Activated naive CD8-positive, alpha-beta T cell (primary cell): ENCODE measurements around the gene RTCB.

Experiments
- H3K27ac Mint-ChIP-seq: one replicate; pipeline ENCODE4 v1.8.0; 2021; ENCODE audit warnings: mixed read lengths
- H3K27me3 Mint-ChIP-seq: one replicate; pipeline ENCODE4 v1.8.0; 2021; ENCODE audit warnings: mixed read lengths
- H3K36me3 Mint-ChIP-seq: one replicate; pipeline ENCODE4 v1.8.0; 2021; ENCODE audit warnings: mixed read lengths
- H3K4me1 Mint-ChIP-seq: one replicate; pipeline ENCODE4 v1.8.0; 2021; ENCODE audit warnings: low read depth, mixed read lengths
- H3K4me3 Mint-ChIP-seq: one replicate; pipeline ENCODE4 v1.8.0; 2021; ENCODE audit warnings: mild to moderate bottlenecking, mixed read lengths
- H3K9me3 Mint-ChIP-seq: one replicate; pipeline ENCODE4 v1.8.0; 2021; ENCODE audit warnings: low read depth, mixed read lengths

Gene RTCB

DNA sequence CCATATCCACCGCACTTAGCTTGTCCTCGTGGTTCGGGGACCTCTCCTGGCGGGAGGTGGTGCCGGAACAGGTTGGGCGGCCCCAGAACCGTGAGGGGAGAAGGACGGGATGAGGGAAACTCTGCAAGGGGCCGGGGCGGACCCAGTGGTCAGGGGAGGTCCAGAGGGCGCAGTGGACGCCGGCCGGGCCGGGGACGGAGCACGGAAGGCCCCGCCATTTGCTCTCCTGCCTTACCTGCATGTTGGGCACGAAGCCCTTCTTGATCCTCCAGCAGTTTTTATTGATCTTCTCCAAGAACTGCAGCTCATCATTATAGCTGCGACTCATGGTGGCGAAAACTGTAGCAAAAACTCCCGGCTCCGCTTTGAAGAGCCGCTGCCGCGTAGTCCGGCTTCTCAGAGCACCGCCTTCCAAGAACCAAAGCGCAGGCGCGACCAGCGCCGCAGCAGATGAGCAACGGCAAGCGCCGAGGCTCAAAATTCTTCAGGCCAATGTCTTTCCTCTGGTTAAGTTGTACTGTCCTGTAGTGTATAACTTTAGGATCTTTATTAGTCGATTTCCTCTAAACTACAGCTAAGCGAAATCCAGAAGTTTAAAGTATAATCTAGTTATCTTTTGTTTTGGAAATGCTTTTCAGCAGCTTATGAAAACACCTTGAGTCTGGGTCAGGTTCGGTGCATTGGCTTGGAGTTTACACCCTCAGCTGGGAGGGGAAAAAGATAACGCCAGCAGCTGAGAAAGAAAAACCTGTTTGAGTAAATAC lies at the start of gene RTCB:
RTCB (minus strand) TSS at position 419 of the 764 bp plus-strand sequence; CDS start at position 328, 91 bp downstream.
- no peaks in the 10 kb centered on the region for H3K9me3 Mint-ChIP-seq
- H3K4me1 Mint-ChIP-seq: peaks cover 54% of the 10 kb centered on the region
- H3K4me3 Mint-ChIP-seq: peak within 1 kb of the TSS; percentile 98
- H3K27me3 Mint-ChIP-seq: peaks cover 2% of the 10 kb centered on the region
- H3K27ac Mint-ChIP-seq: peak within 1 kb of the TSS; percentile 98
- peaks cover 6% of the 10 kb centered on the region for H3K36me3 Mint-ChIP-seq

DNA sequence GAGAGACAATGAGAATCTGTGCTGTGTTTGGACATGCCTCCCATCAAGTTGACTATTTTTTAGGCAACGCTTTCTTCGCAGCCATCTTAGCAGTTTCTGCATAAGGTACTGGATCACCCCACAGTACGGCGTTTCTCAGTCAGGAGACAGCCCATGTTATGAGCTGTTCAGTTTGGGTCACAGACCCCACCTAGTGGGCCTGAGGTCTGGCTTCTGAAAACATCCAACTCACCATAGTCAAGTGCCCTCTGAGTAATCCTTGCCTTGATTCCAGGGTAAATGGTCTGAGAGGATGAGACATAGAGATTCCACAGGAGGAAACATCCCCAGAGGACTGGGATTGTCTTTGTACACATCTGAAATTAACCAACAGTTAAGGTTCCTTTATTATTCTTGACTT lies 45.0 kb upstream of the RTCB start:
- no peak overlapping the region for H3K4me3 Mint-ChIP-seq
- H3K27me3 Mint-ChIP-seq: peaks cover 30% of the 10 kb centered on the region

DNA sequence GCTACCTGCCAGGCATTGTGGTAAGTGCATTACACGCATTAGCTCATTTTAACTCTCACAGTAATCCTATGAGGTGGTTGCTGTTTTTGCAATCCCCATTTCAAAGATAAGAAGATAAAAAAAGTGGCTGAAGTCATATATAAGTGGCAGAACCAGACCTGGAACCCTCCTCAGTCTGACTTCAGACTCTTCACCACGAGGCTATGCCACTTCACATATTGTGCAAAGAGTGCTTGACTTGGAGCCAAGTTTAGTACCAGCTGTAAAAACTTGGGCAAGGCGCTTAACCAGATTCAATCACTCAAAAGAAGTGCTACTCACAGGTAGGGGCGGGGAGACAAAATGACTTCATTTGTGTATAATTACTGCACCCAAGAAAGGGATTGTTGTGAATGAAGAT lies 36.9 kb upstream of the RTCB start:
- no peaks in the 10 kb centered on the region for H3K9me3 Mint-ChIP-seq
- no peaks in the 10 kb centered on the region for H3K36me3 Mint-ChIP-seq
- H3K4me1 Mint-ChIP-seq: no peaks in the 10 kb centered on the region
- no peak overlapping the region for H3K27ac Mint-ChIP-seq
- H3K27me3 Mint-ChIP-seq: peaks cover 9% of the 10 kb centered on the region
- no peak overlapping the region for H3K4me3 Mint-ChIP-seq

More for the DNA sequence above, 45.0 kb upstream of the RTCB start:
- Mint-ChIP-seq H3K4me1 (no peaks in the 10 kb centered on the region), H3K36me3 (no peaks in the 10 kb centered on the region), H3K27ac (no peak overlapping the region), H3K9me3 (no peaks in the 10 kb centered on the region)

DNA sequence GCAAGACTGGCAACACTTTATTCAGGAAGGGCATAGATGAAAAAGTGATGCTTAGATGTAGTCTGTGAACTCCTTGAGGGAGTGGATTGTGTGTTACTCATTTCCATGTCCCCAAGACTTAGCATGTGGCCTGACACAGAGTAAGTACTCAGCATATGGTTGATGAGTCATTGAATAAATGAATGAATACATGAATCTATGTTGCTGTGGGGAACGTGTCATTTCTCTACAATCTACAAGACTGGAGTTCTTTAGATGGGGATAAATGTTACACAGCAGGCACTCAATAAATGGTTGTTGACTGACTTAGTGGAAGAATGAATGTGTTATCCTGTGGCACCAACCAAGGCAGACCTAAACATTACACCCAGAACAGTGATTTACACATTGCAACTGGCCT lies 34.3 kb upstream of the RTCB start:
- H3K9me3 Mint-ChIP-seq: no peaks in the 10 kb centered on the region
- no peaks in the 10 kb centered on the region for H3K4me1 Mint-ChIP-seq
- no peak overlapping the region for H3K27ac Mint-ChIP-seq
- peaks cover 9% of the 10 kb centered on the region for H3K27me3 Mint-ChIP-seq
- no peaks in the 10 kb centered on the region for H3K36me3 Mint-ChIP-seq
- H3K4me3 Mint-ChIP-seq: no peak overlapping the region

DNA sequence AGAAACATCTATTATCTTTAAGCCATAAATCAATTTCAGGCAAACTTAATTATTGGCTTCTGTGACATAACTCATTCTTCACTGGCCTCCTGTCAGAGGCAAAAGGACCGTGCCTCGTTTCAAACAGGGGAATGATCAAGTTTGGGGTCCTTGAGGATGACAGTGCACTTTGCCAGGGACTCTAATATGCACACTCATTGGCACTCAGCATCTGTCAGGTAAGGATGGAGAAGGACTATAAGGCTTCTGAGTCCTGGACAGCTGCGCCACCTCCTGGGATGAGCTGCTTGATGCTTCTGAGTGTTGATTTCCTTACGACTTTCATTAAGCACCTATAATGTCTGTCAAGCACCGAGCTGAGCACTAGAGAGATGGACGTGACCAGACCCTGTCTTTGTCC lies 32.0 kb upstream of the RTCB start:
- no peaks in the 10 kb centered on the region for H3K4me1 Mint-ChIP-seq
- H3K9me3 Mint-ChIP-seq: no peaks in the 10 kb centered on the region
- no peaks in the 10 kb centered on the region for H3K36me3 Mint-ChIP-seq
- peaks cover 5% of the 10 kb centered on the region for H3K27me3 Mint-ChIP-seq
- no peak overlapping the region for H3K27ac Mint-ChIP-seq
- no peak overlapping the region for H3K4me3 Mint-ChIP-seq

DNA sequence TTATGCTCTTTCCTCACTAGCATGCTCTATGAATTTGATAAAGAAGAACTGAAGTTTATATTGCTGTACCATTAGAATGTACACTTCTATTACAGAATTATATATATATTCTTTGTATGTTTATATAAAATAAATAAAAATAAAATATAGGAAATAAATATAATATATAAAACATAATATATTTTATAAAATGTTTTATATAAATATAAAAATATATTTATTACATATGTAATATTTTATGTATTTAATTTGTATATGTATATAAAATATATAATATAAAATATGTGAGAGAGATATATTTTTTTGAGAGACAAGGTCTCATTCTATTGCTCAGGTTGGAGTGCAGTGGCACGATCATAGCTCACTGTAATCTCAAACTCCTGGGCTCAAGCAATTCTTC lies 18.3 kb upstream of the RTCB start:
- Mint-ChIP-seq H3K27ac (no peak overlapping the region), H3K27me3 (peaks cover 2% of the 10 kb centered on the region), H3K9me3 (no peaks in the 10 kb centered on the region), H3K4me3 (no peak overlapping the region), H3K4me1 (no peaks in the 10 kb centered on the region), H3K36me3 (no peaks in the 10 kb centered on the region)

DNA sequence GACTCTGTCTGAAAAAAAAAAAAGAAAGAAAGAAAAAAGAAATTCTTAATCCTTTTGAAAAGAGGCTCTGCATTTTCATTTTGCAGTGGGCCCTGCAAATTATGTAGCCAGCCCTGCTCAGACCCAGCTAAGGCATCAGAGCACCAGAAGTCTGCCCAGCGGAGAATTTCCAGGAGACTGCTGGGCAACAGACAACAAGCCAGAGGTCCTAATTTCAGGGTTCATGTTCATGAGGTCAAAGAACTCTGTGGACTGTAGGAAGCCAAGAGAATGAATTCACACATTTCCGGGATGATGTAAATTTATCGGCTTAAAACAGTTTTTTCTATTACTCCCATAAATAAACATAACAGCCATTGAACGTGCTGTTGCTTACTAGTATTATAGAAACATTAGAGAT lies 14.8 kb upstream of the RTCB start:
- no peak overlapping the region for H3K4me3 Mint-ChIP-seq
- no peaks in the 10 kb centered on the region for H3K36me3 Mint-ChIP-seq
- no peak overlapping the region for H3K27ac Mint-ChIP-seq
- peaks cover 8% of the 10 kb centered on the region for H3K27me3 Mint-ChIP-seq
- H3K9me3 Mint-ChIP-seq: no peaks in the 10 kb centered on the region
- no peaks in the 10 kb centered on the region for H3K4me1 Mint-ChIP-seq

DNA sequence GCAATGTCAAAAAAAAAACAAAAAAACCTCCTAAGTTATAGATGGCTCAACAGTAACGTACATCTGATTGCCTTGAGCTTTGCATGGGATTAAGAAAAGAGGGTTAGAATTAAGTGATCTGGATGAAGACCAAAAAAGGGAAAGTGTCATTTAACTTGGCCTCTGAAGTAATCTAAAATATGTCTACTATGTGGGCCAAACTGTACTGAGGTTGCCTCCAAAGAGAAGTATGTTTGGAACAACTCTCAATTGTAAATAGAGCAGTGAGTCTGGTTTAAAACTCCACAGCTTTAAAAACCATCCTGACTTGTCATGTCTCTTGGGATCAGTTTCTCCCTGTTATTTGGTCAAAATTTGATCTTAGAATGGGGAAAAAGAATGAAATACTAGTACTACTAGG lies 11.6 kb upstream of the RTCB start:
- H3K36me3 Mint-ChIP-seq: no peaks in the 10 kb centered on the region
- H3K9me3 Mint-ChIP-seq: no peaks in the 10 kb centered on the region

DNA sequence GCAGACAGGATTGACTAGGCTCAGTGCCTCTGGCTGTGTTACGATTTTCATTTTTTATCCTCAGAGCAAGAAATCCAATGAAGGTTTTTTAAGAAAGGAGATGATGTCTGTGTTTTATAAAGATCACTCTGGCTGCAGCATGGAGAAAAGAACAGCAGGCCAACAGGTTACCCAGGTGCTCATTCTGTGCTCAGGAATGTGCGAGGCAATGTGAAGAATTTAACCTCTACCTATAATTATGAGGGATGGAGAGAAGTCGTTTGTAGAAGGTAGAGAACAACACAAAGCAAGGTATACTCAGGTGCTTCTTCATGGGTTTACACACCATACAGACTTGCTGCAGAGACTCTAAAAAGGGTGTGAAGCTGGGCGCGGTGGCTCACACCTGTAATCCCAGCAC lies 10.0 kb upstream of the RTCB start:
- Mint-ChIP-seq H3K27me3 (peaks cover 25% of the 10 kb centered on the region), H3K36me3 (no peaks in the 10 kb centered on the region), H3K4me1 (peaks cover 2% of the 10 kb centered on the region), H3K27ac (no peak overlapping the region), H3K9me3 (no peaks in the 10 kb centered on the region), H3K4me3 (no peak overlapping the region)

More for the DNA sequence above, 11.6 kb upstream of the RTCB start:
- peaks cover 21% of the 10 kb centered on the region for H3K27me3 Mint-ChIP-seq
- H3K27ac Mint-ChIP-seq: no peak overlapping the region
- no peak overlapping the region for H3K4me3 Mint-ChIP-seq
- peaks cover 2% of the 10 kb centered on the region for H3K4me1 Mint-ChIP-seq

DNA sequence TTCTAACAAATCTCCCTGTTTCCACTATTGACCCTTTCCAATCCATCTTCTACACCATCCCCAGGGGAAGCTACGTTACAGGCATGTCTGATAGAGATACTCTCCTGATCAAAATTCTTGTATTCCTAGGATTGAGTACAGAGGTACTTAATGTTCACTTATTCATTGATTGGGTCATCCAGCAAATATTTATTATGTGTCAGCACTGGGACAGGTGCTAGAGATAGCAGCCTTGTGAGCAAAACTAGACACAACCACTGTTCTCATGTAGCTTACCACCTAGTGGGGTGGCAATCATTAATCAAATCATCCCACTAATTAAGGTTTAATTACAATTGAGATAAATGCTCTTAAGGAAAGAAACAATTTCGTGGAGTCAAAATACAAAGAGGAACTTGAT lies 9.4 kb upstream of the RTCB start:
- Mint-ChIP-seq H3K4me3 (no peak overlapping the region), H3K9me3 (no peaks in the 10 kb centered on the region), H3K36me3 (no peaks in the 10 kb centered on the region), H3K27me3 (peaks cover 27% of the 10 kb centered on the region), H3K27ac (no peak overlapping the region), H3K4me1 (peaks cover 2% of the 10 kb centered on the region)

DNA sequence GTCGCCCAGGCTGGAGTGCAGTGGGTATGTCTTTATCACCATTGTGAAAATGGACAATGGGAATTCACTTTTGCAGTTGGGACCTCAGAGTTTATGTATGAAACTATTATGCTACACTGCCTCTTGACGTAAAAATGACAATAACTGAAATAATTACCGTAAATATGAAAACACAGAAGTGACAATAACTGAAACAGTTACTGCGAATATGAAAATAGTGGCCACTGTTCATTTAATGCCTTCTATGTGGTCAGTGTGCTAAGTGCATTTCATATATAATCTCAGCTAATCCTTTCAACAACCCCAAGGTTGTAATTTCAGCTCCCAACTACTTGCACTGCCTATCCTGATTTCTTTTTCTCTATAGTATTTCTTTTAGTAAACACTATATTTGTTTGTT lies 5.9 kb upstream of the RTCB start:
- H3K27ac Mint-ChIP-seq: no peak overlapping the region
- H3K4me1 Mint-ChIP-seq: peaks cover 5% of the 10 kb centered on the region
- H3K9me3 Mint-ChIP-seq: no peaks in the 10 kb centered on the region
- peaks cover 22% of the 10 kb centered on the region for H3K27me3 Mint-ChIP-seq
- H3K36me3 Mint-ChIP-seq: no peaks in the 10 kb centered on the region
- no peak overlapping the region for H3K4me3 Mint-ChIP-seq

DNA sequence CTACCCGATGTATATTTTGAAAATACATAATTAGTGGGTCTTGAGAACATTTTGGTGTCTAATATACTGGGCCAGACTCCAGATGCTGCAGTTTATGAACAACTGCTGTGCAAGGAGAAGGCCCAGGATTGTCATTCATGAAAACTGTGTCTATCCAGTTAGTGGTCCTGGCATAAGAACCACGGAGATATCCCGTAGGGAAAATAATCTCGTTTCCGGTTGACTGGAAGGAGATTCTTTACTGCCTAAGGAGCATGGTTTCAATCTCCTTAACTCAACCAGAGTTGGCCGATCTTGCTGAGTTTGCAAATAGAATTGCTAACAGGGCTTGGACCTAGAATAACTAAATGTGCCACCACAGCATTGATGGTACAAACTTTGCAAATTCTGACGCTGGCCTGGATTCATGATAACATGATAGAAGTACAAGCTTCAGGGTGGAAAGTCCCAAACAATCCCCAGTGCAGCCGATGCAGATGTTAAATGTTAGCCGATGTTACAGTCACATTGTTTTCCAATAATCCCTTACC lies 4.6 kb upstream of the RTCB start:
- H3K4me3 Mint-ChIP-seq: no peak overlapping the region
- H3K27ac Mint-ChIP-seq: no peak overlapping the region
- H3K36me3 Mint-ChIP-seq: no peaks in the 10 kb centered on the region
- H3K27me3 Mint-ChIP-seq: peaks cover 17% of the 10 kb centered on the region
- H3K4me1 Mint-ChIP-seq: peaks cover 15% of the 10 kb centered on the region
- H3K9me3 Mint-ChIP-seq: no peaks in the 10 kb centered on the region

DNA sequence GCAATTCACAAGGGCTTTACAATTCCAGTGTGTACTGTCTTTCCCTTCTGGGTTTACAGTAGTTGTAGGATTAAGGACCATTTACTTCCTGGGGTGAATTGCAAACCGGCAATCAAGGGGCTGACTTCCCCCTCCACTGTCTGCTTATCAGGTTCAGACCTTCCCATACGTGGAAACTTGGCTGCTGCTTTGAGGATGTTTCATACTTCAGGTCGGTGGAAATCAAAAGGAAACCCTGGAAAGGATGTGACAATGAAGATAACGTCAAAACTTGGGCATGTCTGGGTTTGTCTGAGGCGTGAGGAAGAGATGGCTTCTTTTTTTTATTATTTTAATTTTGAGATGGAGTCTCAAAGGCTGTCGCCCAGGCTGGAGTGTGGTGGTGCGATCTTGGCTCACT lies 2.1 kb upstream of the RTCB start:
- H3K4me1 Mint-ChIP-seq: peaks cover 35% of the 10 kb centered on the region
- H3K36me3 Mint-ChIP-seq: no peaks in the 10 kb centered on the region
- no peaks in the 10 kb centered on the region for H3K9me3 Mint-ChIP-seq
- H3K27me3 Mint-ChIP-seq: peaks cover 7% of the 10 kb centered on the region
- H3K4me3 Mint-ChIP-seq: no peak overlapping the region
- H3K27ac Mint-ChIP-seq: no peak overlapping the region

DNA sequence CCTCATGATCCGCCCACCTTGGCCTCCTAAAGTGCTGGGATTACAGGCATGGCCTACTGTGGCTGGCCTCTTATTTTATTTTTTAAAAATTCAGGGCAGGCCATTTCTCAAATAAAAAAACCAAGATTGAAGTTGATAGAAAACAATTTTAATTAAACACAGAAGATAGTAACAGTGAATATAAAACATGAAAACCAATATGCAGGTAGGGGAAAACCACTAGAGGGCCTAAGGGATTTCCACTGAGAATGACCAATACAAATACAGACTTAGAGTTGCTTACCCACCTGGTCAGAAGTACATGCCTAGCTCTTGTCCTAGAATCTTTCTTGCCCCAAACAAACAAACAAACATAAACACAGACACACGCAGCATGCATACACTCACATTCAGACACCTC lies 1.7 kb upstream of the RTCB start:
- peaks cover 6% of the 10 kb centered on the region for H3K27me3 Mint-ChIP-seq
- peaks cover 39% of the 10 kb centered on the region for H3K4me1 Mint-ChIP-seq
- H3K36me3 Mint-ChIP-seq: peaks cover 3% of the 10 kb centered on the region
- no peaks in the 10 kb centered on the region for H3K9me3 Mint-ChIP-seq
- H3K4me3 Mint-ChIP-seq: no peak overlapping the region
- H3K27ac Mint-ChIP-seq: no peak overlapping the region

DNA sequence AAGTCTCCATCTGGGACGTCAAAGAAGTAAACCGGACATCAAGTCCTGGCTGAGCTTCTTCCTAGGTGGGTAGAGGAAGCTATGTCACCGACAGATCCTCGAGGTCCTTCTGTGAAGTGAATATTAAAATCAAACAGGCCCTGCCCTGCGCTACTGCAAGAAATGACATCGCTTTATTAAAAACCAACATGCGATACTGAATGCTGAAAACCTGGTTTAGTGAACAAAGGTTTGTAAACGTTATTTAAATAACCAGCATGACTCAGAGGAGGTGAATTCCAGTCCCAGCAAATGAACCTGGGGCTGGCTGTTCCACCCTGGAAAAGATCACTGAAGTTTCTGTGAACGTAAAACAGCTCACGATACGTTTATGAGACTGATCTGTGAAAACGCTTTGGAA lies 645 bp downstream of the RTCB start:
- H3K27me3 Mint-ChIP-seq: no peaks in the 10 kb centered on the region
- no peaks in the 10 kb centered on the region for H3K9me3 Mint-ChIP-seq

DNA sequence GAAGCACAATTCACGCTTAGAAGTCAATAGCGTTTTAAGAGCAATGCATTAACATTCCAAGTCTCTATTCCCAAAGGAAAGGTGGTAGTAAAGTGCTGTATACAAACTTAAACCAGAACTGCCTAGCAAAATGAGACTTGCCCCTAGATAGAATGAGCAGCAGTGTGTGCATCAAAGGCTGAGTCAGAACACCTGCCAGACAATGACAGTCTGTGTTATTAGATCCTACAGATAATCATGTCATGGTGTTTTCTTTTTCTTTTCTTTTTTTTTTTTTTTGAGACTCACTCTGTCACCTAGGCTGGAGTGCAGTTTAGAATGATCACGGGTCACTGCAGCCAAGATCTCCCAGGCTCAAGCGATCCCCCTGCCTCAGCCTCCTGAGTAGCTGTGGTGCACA lies 1.6 kb downstream of the RTCB start:
- no peaks in the 10 kb centered on the region for H3K9me3 Mint-ChIP-seq
- H3K4me3 Mint-ChIP-seq: peak overlapping the region; percentile 98
- no peaks in the 10 kb centered on the region for H3K27me3 Mint-ChIP-seq
- peaks cover 6% of the 10 kb centered on the region for H3K36me3 Mint-ChIP-seq
- peak overlapping the region; percentile 98 for H3K27ac Mint-ChIP-seq
- peaks cover 54% of the 10 kb centered on the region for H3K4me1 Mint-ChIP-seq

More for the DNA sequence above, 645 bp downstream of the RTCB start:
- peak overlapping the region; percentile 98 for H3K27ac Mint-ChIP-seq
- peaks cover 54% of the 10 kb centered on the region for H3K4me1 Mint-ChIP-seq
- H3K4me3 Mint-ChIP-seq: peak overlapping the region; percentile 98
- peaks cover 6% of the 10 kb centered on the region for H3K36me3 Mint-ChIP-seq
